Activated T-cell treated with anti-CD3 and anti-CD28 coated beads, Interleukin-2, amount 50 U/mL, for 4 hours (primary cell): ENCODE data around the gene FGFRL1. TPM values are rescaled to one million over a fixed set of nuclear protein-coding genes. Genes with fewer than 3 reads are reported as not detected.

Source experiments
- ATAC-seq, 2 donors: fragments of 200-7000 bp; cut with Tn5 transposase; one replicate each; pipeline ENCODE4 v1.10.0; 2021
- DNase-seq: peaks from one replicate; pipeline ENCODE4 v3.0.0-alpha.2; 2020
- H3K27me3 Mint-ChIP-seq: one replicate; pipeline ENCODE4 v1.8.0; 2021; ENCODE audit warnings: low read depth, mixed read lengths
- H3K36me3 Mint-ChIP-seq: one replicate; pipeline ENCODE4 v1.8.0; 2022; ENCODE audit warnings: mixed read lengths; ENCODE audit not compliant: insufficient read depth
- H3K4me1 Mint-ChIP-seq: one replicate; pipeline ENCODE4 v1.8.0; 2021; ENCODE audit warnings: low read depth, mixed read lengths
- H3K4me3 Mint-ChIP-seq: one replicate; pipeline ENCODE4 v1.8.0; 2021; ENCODE audit warnings: mild to moderate bottlenecking, moderate library complexity, mixed read lengths
- H3K9me3 Mint-ChIP-seq: one replicate; pipeline ENCODE4 v1.8.0; 2021; ENCODE audit warnings: mixed read lengths
- total RNA-seq, 3 donors: library from RNA; stranded (reverse); gene quantifications; one replicate each; pipeline ENCODE4 v1.2.1, GENCODE V29; 2021

The FGFRL1 gene
- total RNA-seq, 3 donors from 2014 or later, result 20.4 to 29.6 (median 20.6) TPM

DNA sequence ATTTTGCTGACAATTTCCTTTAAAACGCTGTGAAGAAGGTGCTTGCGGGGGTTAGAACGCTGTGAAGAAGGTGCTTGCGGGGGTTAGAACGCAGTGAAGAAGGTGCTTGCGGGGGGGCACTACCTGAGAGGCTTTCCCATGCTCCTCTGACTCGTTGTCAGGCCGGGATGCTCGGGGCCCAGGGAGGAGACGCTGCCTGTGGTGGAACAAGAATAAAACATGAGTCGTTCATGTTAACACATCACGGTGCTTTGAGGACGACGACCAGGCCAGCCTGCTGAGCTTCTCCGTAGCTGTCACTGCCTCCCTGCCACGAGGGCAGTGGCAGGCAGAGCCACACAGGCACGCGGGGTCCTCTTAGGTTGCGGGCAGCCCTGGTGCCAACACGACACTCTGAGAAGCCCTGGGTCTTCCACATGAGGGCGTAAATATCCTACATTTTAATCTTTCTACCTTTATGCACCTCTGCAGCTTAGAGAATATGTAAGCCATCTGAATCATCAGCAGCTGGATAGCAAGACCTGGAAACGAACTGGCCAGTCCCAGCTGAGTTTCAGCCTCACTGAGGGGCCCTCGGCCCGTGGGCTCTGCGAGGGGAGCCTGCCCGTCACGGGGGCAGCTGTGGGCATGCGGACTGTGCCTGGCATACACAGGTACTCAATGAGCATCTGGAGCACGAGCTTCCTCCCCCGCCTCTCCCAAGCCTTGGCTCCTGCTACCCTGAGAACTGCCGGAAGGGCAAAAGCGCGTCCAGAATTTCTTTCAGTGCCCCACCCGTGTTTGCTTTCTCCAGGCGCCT lies 47.0 kb downstream of the FGFRL1 start:
- Mint-ChIP-seq H3K27me3 (peaks cover 16% of the 10 kb centered on the region), H3K36me3 (no peaks in the 10 kb centered on the region), H3K4me3 (no peak overlapping the region), H3K4me1 (peaks cover 22% of the 10 kb centered on the region), H3K9me3 (no peaks in the 10 kb centered on the region)
- ATAC-seq (no peak), DNase-seq (no peak)

- DNase-seq (no peak), ATAC-seq (no peak)
- Mint-ChIP-seq H3K27me3 (peaks cover 16% of the 10 kb centered on the region), H3K4me1 (peaks cover 22% of the 10 kb centered on the region), H3K4me3 (no peak overlapping the region), H3K9me3 (no peaks in the 10 kb centered on the region), H3K36me3 (no peaks in the 10 kb centered on the region)
Measured at GRCh38 chr4:1058997-1059665, 47.7 kb downstream of the FGFRL1 start.

- Mint-ChIP-seq H3K9me3 (peaks cover 3% of the 10 kb centered on the region), H3K27me3 (peaks cover 22% of the 10 kb centered on the region), H3K36me3 (no peaks in the 10 kb centered on the region), H3K4me1 (peaks cover 22% of the 10 kb centered on the region), H3K4me3 (no peak overlapping the region)
- ATAC-seq (no peak), DNase-seq (no peak)
Measured at GRCh38 chr4:1060121-1060520, 48.7 kb downstream of the FGFRL1 start.

DNA sequence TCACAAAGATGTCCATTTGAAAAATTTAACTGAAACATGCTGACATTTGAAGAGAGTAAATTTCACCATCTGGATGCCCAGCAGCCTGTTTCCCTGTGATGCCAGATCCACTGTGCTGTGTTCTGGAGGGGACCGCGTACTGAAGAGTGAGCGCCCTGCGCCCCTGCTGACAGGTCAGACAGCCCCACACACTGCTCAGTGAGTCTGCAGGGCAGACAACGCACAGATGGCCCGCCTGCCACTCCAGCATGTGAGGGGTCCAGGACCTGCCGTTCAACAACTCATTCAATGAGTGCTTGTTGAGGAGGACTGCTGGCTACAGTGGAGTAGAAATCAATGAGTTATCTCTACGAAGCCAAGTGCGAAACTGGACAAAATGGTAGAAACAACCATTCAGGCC lies 49.2 kb downstream of the FGFRL1 start:
- no peaks in the 10 kb centered on the region for H3K36me3 Mint-ChIP-seq
- H3K4me1 Mint-ChIP-seq, result peaks cover 20% of the 10 kb centered on the region
- ATAC-seq (no peak), DNase-seq (no peak)
- H3K27me3 Mint-ChIP-seq, result peaks cover 26% of the 10 kb centered on the region
- no peak overlapping the region for H3K4me3 Mint-ChIP-seq
- H3K9me3 Mint-ChIP-seq, result peaks cover 3% of the 10 kb centered on the region

DNA sequence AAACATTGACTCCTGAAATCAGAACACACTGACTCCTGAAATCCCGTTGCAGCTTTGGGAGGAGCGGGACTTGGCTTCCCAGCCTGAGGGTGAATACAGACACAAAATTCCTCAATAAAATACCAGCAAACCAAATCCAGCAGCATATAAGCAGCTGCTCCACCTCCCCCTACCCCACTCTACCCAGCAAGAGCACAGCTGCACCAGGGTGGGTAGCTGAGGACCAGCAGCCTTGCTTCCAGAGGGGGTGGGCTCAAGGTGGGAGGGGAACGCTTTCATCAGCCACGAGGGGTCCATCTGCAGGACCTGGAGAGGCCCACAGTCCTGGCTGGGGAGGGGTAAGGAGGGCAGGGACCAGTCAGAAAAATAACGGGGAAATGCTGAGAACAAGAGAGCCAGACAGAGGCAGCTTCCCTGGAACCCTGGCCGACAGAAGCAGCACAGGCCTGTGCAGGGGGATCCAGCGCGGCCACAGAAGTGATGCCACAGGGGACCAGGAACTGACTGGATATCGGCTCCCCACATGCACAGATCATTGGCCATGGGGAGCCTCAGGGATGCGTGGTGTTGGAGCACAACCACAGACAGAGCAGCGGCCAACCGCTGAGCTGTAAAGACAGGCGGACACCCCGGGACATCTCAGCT lies 49.8 kb downstream of the FGFRL1 start:
- peaks cover 3% of the 10 kb centered on the region for H3K9me3 Mint-ChIP-seq
- H3K4me3 Mint-ChIP-seq, result no peak overlapping the region
- DNase-seq (no peak), ATAC-seq (no peak)
- H3K4me1 Mint-ChIP-seq, result peaks cover 14% of the 10 kb centered on the region
- no peaks in the 10 kb centered on the region for H3K36me3 Mint-ChIP-seq
- H3K27me3 Mint-ChIP-seq, result peaks cover 29% of the 10 kb centered on the region

GRCh38 chr4:1061760-1062159 lies 50.3 kb downstream of the FGFRL1 start:
- DNase-seq (no peak), ATAC-seq (no peak)
- peaks cover 3% of the 10 kb centered on the region for H3K9me3 Mint-ChIP-seq
- no peak overlapping the region for H3K4me3 Mint-ChIP-seq
- no peaks in the 10 kb centered on the region for H3K36me3 Mint-ChIP-seq
- H3K4me1 Mint-ChIP-seq, result peaks cover 12% of the 10 kb centered on the region
- peaks cover 32% of the 10 kb centered on the region for H3K27me3 Mint-ChIP-seq

- DNase-seq (no peak), ATAC-seq (peak in 1 of 2 donors; percentile 37)
- H3K4me1 Mint-ChIP-seq, result peaks cover 12% of the 10 kb centered on the region
- H3K4me3 Mint-ChIP-seq, result peak overlapping the region; percentile 20
- H3K36me3 Mint-ChIP-seq, result no peaks in the 10 kb centered on the region
- peaks cover 3% of the 10 kb centered on the region for H3K9me3 Mint-ChIP-seq
- peaks cover 35% of the 10 kb centered on the region for H3K27me3 Mint-ChIP-seq
Measured at GRCh38 chr4:1062419-1062818, 51.0 kb downstream of the FGFRL1 start.

GRCh38 chr4:1065732-1066131 lies 54.3 kb downstream of the FGFRL1 start:
- peaks cover 12% of the 10 kb centered on the region for H3K4me1 Mint-ChIP-seq
- ATAC-seq (no peak), DNase-seq (no peak)
- no peaks in the 10 kb centered on the region for H3K36me3 Mint-ChIP-seq
- H3K27me3 Mint-ChIP-seq, result peaks cover 44% of the 10 kb centered on the region
- H3K4me3 Mint-ChIP-seq, result no peak overlapping the region
- H3K9me3 Mint-ChIP-seq, result peaks cover 3% of the 10 kb centered on the region

GRCh38 chr4:1069394-1069793 lies 58.0 kb downstream of the FGFRL1 start:
- H3K4me3 Mint-ChIP-seq, result no peak overlapping the region
- ATAC-seq, result no peak
- H3K36me3 Mint-ChIP-seq, result no peaks in the 10 kb centered on the region
- H3K4me1 Mint-ChIP-seq, result peaks cover 12% of the 10 kb centered on the region
- peaks cover 3% of the 10 kb centered on the region for H3K9me3 Mint-ChIP-seq
- DNase-seq, result no peak
- H3K27me3 Mint-ChIP-seq, result peaks cover 32% of the 10 kb centered on the region

GRCh38 chr4:1072830-1073446 lies 61.5 kb downstream of the FGFRL1 start:
- Mint-ChIP-seq H3K4me3 (no peak overlapping the region), H3K4me1 (peaks cover 12% of the 10 kb centered on the region), H3K27me3 (peaks cover 13% of the 10 kb centered on the region), H3K9me3 (no peaks in the 10 kb centered on the region), H3K36me3 (no peaks in the 10 kb centered on the region)
- peak; percentile 73 to 92 for ATAC-seq
- DNase-seq, result peak; percentile 29

- DNase-seq (no peak), ATAC-seq (no peak)
- H3K36me3 Mint-ChIP-seq, result no peaks in the 10 kb centered on the region
- peaks cover 7% of the 10 kb centered on the region for H3K27me3 Mint-ChIP-seq
- H3K9me3 Mint-ChIP-seq, result no peaks in the 10 kb centered on the region
- peaks cover 12% of the 10 kb centered on the region for H3K4me1 Mint-ChIP-seq
- no peak overlapping the region for H3K4me3 Mint-ChIP-seq
Measured at GRCh38 chr4:1074077-1074476, 62.7 kb downstream of the FGFRL1 start.

DNA sequence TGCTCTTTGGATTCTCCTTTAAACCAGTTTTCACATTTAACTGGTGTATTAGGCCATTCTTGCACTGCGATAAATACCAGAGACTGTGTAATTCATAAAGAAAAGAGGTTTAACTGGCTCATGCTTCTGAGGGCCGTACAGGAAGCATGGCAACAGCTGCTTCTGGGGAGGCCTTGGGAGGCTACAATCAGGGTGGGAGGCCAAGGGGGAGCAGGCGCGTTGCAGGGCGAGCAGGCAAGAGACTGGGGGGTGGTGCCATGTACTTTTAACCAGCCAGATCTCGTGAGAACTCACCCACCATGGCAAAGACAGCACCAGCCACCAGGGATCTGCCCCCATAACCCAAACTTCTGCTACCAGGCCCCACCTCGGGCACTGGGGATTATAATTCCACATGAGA lies 63.8 kb downstream of the FGFRL1 start:
- peaks cover 12% of the 10 kb centered on the region for H3K4me1 Mint-ChIP-seq
- no peak overlapping the region for H3K4me3 Mint-ChIP-seq
- no peaks in the 10 kb centered on the region for H3K36me3 Mint-ChIP-seq
- no peak for DNase-seq
- peaks cover 8% of the 10 kb centered on the region for H3K27me3 Mint-ChIP-seq
- no peaks in the 10 kb centered on the region for H3K9me3 Mint-ChIP-seq
- no peak for ATAC-seq

DNA sequence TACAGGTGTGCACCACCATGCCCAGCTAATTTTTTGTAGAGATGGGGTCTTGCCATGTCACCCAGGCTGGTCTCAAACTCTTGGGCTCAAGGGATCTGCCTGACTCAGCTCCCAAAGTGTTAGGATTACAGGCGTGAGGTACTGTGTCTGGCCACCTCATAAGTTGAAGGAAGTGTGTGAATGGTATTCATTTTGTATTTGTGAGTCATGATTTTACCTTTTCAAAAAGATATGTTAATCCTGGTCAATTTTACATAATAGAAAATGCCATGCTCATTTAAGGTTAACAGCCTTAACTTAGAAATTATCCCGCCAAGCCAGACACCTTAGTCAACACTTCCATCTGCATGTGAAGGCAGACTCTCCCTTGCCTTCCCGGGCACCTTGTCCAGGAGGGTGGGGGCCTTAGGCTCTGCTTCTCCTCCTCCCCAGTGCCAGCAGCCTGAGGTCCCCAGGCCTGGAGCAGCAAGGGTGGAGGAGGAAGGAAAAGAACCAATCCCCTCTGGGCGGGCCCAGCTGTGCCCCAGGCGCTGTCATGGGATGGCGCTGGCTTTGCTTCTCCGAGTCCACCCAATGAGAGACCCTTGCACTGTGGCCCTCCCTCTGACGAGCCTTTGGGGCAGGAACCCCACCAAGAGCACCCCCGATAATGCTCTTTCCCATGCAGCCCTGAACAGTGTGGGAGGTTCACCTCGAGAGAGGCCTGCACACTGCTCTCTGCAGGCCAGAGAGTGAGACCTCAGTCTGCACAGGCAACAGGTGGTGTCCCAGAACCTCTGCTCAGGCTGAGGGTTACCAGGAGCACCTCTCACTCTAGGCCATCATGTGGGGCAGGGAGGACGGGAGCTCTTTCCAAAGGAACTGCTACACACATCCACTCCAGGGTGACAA lies 64.6 kb downstream of the FGFRL1 start:
- Mint-ChIP-seq H3K27me3 (peaks cover 15% of the 10 kb centered on the region), H3K4me3 (no peak overlapping the region), H3K9me3 (no peaks in the 10 kb centered on the region), H3K36me3 (no peaks in the 10 kb centered on the region), H3K4me1 (peaks cover 12% of the 10 kb centered on the region)
- ATAC-seq (no peak), DNase-seq (no peak)
